Left ventricle myocardium inferior (tissue), 1 donor: ENCODE measurements around the gene CCDC177. TPM values are rescaled to one million over a fixed set of nuclear protein-coding genes. Genes with fewer than 3 reads are reported as not detected.

Source experiments
- DNase-seq: peaks from one replicate; pipeline ENCODE4 v3.0.0-alpha.2; 2020
- H3K27ac ChIP-seq: fragments of 200-600 bp; replicated peaks from 2 replicates; pipeline ENCODE4 v1.8.0; 2021
- H3K27me3 ChIP-seq: fragments of 200-600 bp; 2 replicates; pipeline ENCODE4 v1.8.0; 2021; ENCODE audit warnings: low read depth
- H3K36me3 ChIP-seq: fragments of 200-600 bp; 2 replicates; pipeline ENCODE4 v1.8.0; 2021
- H3K4me1 ChIP-seq: fragments of 200-600 bp; 2 replicates; pipeline ENCODE4 v1.8.0; 2021
- H3K4me3 ChIP-seq: fragments of 200-600 bp; 2 replicates; pipeline ENCODE4 v1.8.0; 2021; ENCODE audit warnings: mild to moderate bottlenecking, moderate library complexity
- H3K9me3 ChIP-seq: fragments of 200-600 bp; replicated peaks from 2 replicates; pipeline ENCODE4 v1.8.0; 2021
- intact Hi-C: fragments of 100-400 bp; cut with micrococcal nuclease; formaldehyde crosslinking; loops from one replicate; pipeline ENCODE4 v1.11.0; 2022
- total RNA-seq: library from RNA; stranded (reverse); fragmentation: NEBNext Ultra II Directional; extraction: Animal tissue kit (Norgen Biotek cat#: 25700); gene quantifications from one replicate; pipeline ENCODE4 v1.2.1, GENCODE V29; 2021
- TF ChIP-seq, protein P1 (sequence below): fragments of 200-600 bp; IDR thresholded peaks from 2 replicates; pipeline ENCODE4 v1.8.0; 2021; ENCODE audit warnings: antibody characterized with exemption, mild to moderate bottlenecking, borderline replicate concordance
- donor health status: DM: no; HTN: yes; CAD: no; lungs with severe emphysema.

The CCDC177 gene
- total RNA-seq, 1 donor from 2014 or later: not detected

DNA sequence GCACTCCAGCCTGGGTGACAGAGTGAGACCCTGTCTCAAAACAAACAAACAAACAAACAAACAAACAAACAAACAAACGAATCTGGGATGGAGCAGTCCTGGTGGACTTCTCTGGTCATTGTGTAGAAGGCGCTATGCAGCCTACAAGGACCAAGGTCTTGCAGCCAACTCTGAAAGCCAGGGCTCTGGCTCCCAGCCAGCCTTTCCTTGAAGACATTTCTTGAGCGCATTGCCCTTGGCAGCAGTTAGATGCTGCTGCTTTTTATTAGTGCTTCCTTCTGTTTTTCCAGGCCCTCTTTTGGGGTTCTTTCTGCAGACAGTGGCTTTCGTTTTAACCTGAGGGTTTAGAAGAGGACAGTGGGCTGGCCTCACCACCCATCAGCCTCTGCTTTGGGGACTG, 20.2 kb downstream of the CCDC177 start:
- no peak for DNase-seq
- no peak overlapping the region for H3K27ac ChIP-seq
- H3K4me1 ChIP-seq: no peaks in the 10 kb centered on the region
- no peaks in the 10 kb centered on the region for H3K36me3 ChIP-seq
- intact Hi-C loops: no loop called here
- no peak overlapping the region for H3K4me3 ChIP-seq
- TF ChIP-seq, protein P1, sequence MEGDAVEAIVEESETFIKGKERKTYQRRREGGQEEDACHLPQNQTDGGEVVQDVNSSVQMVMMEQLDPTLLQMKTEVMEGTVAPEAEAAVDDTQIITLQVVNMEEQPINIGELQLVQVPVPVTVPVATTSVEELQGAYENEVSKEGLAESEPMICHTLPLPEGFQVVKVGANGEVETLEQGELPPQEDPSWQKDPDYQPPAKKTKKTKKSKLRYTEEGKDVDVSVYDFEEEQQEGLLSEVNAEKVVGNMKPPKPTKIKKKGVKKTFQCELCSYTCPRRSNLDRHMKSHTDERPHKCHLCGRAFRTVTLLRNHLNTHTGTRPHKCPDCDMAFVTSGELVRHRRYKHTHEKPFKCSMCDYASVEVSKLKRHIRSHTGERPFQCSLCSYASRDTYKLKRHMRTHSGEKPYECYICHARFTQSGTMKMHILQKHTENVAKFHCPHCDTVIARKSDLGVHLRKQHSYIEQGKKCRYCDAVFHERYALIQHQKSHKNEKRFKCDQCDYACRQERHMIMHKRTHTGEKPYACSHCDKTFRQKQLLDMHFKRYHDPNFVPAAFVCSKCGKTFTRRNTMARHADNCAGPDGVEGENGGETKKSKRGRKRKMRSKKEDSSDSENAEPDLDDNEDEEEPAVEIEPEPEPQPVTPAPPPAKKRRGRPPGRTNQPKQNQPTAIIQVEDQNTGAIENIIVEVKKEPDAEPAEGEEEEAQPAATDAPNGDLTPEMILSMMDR: no peak
- no peaks in the 10 kb centered on the region for H3K9me3 ChIP-seq
- H3K27me3 ChIP-seq: peaks cover 67% of the 10 kb centered on the region

DNA sequence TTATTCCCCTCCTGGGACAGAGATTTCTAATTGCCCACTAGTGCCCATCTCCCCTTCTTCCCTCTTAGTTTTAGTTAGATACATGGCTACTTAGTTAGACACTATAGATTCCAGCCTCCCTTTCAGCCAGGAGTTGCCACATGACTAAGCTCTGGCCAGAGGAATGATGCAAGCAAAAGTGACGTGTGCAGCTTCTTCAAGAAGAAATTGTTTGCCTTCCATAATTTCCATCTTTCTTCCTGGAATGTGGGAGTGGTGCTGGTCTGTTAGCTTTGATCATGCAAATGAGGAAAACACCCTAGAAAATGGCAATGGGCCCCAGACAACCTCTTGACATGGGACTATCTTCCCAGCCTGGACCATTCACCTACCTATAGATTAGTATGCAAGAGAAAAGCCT, 21.4 kb downstream of the CCDC177 start:
- H3K4me1 ChIP-seq: no peaks in the 10 kb centered on the region
- no peak overlapping the region for H3K27ac ChIP-seq
- no peaks in the 10 kb centered on the region for H3K36me3 ChIP-seq
- intact Hi-C loops: no loop called here
- no peak for DNase-seq
- no peaks in the 10 kb centered on the region for H3K9me3 ChIP-seq
- no peak overlapping the region for H3K4me3 ChIP-seq
- peaks cover 68% of the 10 kb centered on the region for H3K27me3 ChIP-seq
- TF ChIP-seq, protein P1: no peak

DNA sequence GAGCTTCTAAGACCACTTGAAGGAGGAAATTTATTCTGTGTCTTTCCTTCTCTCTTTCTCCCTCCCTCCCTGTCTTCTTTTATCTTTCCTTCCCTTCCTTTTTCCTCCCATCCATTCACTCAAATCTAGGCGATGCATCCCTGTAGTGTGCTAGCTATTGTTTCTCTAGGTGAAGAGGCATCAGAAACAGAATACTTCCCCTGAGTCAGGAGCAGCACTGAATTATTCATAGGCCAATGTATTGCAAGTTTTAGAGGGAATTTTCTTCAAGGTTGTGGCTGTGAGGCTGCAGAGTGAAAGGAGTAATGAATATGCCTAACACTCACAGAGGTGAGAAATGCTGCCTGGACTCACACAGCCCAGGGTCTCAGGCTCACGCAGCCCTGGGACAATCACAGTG, 23.2 kb downstream of the CCDC177 start:
- peaks cover 5% of the 10 kb centered on the region for H3K4me1 ChIP-seq
- intact Hi-C loops: no loop called here
- H3K9me3 ChIP-seq: no peaks in the 10 kb centered on the region
- H3K27me3 ChIP-seq: peaks cover 69% of the 10 kb centered on the region
- no peaks in the 10 kb centered on the region for H3K36me3 ChIP-seq
- no peak for DNase-seq
- H3K27ac ChIP-seq: no peak overlapping the region
- no peak overlapping the region for H3K4me3 ChIP-seq
- TF ChIP-seq, protein P1: no peak

DNA sequence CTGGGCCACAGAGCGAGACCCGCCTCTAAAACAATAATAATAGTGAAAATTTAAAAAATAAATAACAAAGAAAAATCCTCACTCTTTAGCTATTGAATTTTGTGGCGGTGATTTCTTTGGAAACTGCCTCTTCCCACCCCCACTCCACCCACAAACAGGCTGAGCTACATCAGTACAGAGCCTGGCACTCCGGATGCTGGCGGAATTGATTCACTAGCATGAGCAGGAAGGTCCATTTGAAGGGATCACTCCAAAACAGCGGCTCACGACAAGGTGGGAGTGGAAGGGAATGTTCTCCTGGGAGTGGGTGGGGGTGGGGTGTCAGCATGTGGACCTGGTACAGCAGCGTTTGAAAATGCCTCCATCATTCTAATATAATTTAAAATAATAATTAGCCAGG, 26.1 kb downstream of the CCDC177 start:
- no peaks in the 10 kb centered on the region for H3K36me3 ChIP-seq
- H3K4me3 ChIP-seq: no peak overlapping the region
- H3K27ac ChIP-seq: no peak overlapping the region
- no peaks in the 10 kb centered on the region for H3K9me3 ChIP-seq
- DNase-seq: no peak
- TF ChIP-seq, protein P1: no peak
- peaks cover 5% of the 10 kb centered on the region for H3K4me1 ChIP-seq
- intact Hi-C loops: no loop called here
- H3K27me3 ChIP-seq: peaks cover 60% of the 10 kb centered on the region

DNA sequence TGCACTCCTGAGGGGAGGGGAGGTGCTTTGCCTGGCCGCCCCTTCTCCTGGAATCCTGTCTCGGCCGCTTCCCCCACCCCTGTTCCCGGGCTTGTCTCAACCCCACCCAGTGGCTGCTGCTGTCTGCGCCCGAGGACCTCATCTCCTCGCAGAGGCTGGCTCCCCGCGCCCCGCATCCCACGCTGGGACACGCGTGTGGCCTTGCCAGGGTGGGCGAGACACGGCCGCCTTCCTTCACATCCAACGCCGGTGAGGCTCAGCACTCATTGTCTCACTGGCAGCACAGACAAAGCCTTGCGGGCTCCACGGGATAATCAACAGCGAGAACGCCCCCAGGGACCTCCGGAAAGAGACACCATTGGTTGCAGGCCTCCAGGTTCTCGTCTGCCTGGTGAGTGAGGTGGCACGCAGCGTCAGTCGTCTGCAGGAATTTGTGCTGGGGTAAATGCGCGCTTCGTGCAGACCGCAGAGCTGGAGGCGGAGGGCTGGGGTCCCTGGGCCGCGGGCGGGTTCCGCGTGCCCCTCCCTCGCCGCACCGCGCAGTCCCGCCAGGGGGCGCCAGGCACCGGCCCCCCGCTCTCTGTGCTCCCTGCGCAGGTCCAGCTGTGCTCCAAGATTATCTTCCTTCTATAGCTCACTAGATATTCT, 26.8 kb downstream of the CCDC177 start:
- Histone ChIP-seq H3K27ac (no peak overlapping the region), H3K36me3 (no peaks in the 10 kb centered on the region), H3K4me1 (peaks cover 5% of the 10 kb centered on the region), H3K27me3 (peaks cover 67% of the 10 kb centered on the region), H3K4me3 (peak overlapping the region; percentile 45), H3K9me3 (no peaks in the 10 kb centered on the region)
- TF ChIP-seq, protein P1: peak; percentile 59
- DNase-seq: no peak
- intact Hi-C loops: no loop called here
